Trophoblast cell (in vitro differentiated cells and primary cell): ENCODE results near the gene ATIC.

Source experiments
- DNase-seq, 2 donors: peaks; one replicate each; pipeline ENCODE4 v3.0.0-alpha.2; 2016
- H2AFZ ChIP-seq: 2 replicates; pipeline ENCODE4 v1.6.1; 2013; ENCODE audit warnings: low read length, moderate library complexity, mild to moderate bottlenecking; ENCODE audit not compliant: insufficient read depth, poor library complexity
- H2AK5ac ChIP-seq: 2 replicates; pipeline ENCODE4 v1.6.1; 2013; ENCODE audit warnings: mild to moderate bottlenecking, low read length
- H2BK120ac ChIP-seq: 2 replicates; pipeline ENCODE4 v1.6.1; 2013; ENCODE audit warnings: low read length, mild to moderate bottlenecking, moderate library complexity; ENCODE audit not compliant: insufficient read depth, poor library complexity
- H2BK12ac ChIP-seq: 2 replicates; pipeline ENCODE4 v1.6.1; 2013; ENCODE audit warnings: mild to moderate bottlenecking, low read length, moderate library complexity
- H2BK5ac ChIP-seq: 2 replicates; pipeline ENCODE4 v1.6.1; 2013; ENCODE audit warnings: low read length, low read depth, moderate library complexity, mild to moderate bottlenecking; ENCODE audit not compliant: poor library complexity
- H3K14ac ChIP-seq: 2 replicates; pipeline ENCODE4 v1.6.1; 2013; ENCODE audit warnings: mild to moderate bottlenecking, low read length
- H3K18ac ChIP-seq: 2 replicates; pipeline ENCODE4 v1.6.1; 2013; ENCODE audit warnings: mild to moderate bottlenecking, low read length
- H3K23ac ChIP-seq: 2 replicates; pipeline ENCODE4 v1.6.1; 2013; ENCODE audit warnings: low read length
- H3K27ac ChIP-seq: 2 replicates; pipeline ENCODE4 v1.5.1; 2013; ENCODE audit warnings: low read depth, mild to moderate bottlenecking, inconsistent platforms, low read length, moderate library complexity
- H3K27me3 ChIP-seq: 2 replicates; pipeline ENCODE4 v1.6.1; 2013; ENCODE audit warnings: inconsistent platforms, mild to moderate bottlenecking, low read length, moderate library complexity; ENCODE audit not compliant: insufficient read depth
- H3K36me3 ChIP-seq, 2 experiments: 1 replicate in 1 of 2; 2 replicates in 1 of 2; pipeline ENCODE4 v1.6.1; 2013; ENCODE audit warnings: low read length in 2 of 2, mild to moderate bottlenecking in 2 of 2, moderate library complexity in 1 of 2; ENCODE audit not compliant: insufficient read depth in 2 of 2, control insufficient read depth in 1 of 2
- H3K4ac ChIP-seq: 2 replicates; pipeline ENCODE4 v1.6.1; 2013; ENCODE audit warnings: low read depth, mild to moderate bottlenecking, low read length, moderate library complexity
- H3K4me1 ChIP-seq, 2 experiments: 1 replicate in 1 of 2; 2 replicates in 1 of 2; pipeline ENCODE4 v1.6.1; 2013; ENCODE audit warnings: low read length in 2 of 2, mild to moderate bottlenecking in 2 of 2, moderate library complexity in 1 of 2; ENCODE audit not compliant: insufficient read depth in 2 of 2, control insufficient read depth in 1 of 2
- H3K4me2 ChIP-seq: 2 replicates; pipeline ENCODE4 v1.6.1; 2013; ENCODE audit warnings: inconsistent platforms, mild to moderate bottlenecking, low read length, moderate library complexity
- H3K4me3 ChIP-seq: 2 replicates; pipeline ENCODE4 v1.5.1; 2013; ENCODE audit warnings: mild to moderate bottlenecking, low read depth, low read length, inconsistent platforms
- H3K79me1 ChIP-seq: one replicate; pipeline ENCODE4 v1.6.1; 2013; ENCODE audit warnings: low read length
- H3K79me2 ChIP-seq: 2 replicates; pipeline ENCODE4 v1.6.1; 2013; ENCODE audit warnings: low read length, mild to moderate bottlenecking; ENCODE audit not compliant: control insufficient read depth, insufficient read depth, poor library complexity
- H3K9ac ChIP-seq: 2 replicates; pipeline ENCODE4 v1.6.1; 2013; ENCODE audit warnings: mild to moderate bottlenecking, low read length
- H3K9me3 ChIP-seq: 2 replicates; pipeline ENCODE4 v1.6.1; 2013; ENCODE audit warnings: low read depth, mild to moderate bottlenecking, control low read depth, inconsistent platforms, low read length; ENCODE audit not compliant: insufficient read depth
- H4K12ac ChIP-seq: 2 replicates; pipeline ENCODE4 v1.6.1; 2013; ENCODE audit warnings: low read depth, mild to moderate bottlenecking, low read length, moderate library complexity
- H4K8ac ChIP-seq: 2 replicates; pipeline ENCODE4 v1.6.1; 2013; ENCODE audit warnings: low read depth, mild to moderate bottlenecking, low read length, moderate library complexity
- H4K91ac ChIP-seq: one replicate; pipeline ENCODE4 v1.6.1; 2013; ENCODE audit warnings: low read depth, mild to moderate bottlenecking, low read length, moderate library complexity
- WGBS: extraction: QIAGEN DNeasy Blood & Tissue Kit; methylation state at CpG from one replicate; pipeline ENCODE4 v1.1.7; 2013; ENCODE audit warnings: missing lambda C conversion rate; ENCODE audit not compliant: insufficient read length, insufficient coverage; ENCODE audit errors: extremely low coverage; 5-methylcytosine and 5-hydroxymethylcytosine counted together

Gene ATIC

DNA sequence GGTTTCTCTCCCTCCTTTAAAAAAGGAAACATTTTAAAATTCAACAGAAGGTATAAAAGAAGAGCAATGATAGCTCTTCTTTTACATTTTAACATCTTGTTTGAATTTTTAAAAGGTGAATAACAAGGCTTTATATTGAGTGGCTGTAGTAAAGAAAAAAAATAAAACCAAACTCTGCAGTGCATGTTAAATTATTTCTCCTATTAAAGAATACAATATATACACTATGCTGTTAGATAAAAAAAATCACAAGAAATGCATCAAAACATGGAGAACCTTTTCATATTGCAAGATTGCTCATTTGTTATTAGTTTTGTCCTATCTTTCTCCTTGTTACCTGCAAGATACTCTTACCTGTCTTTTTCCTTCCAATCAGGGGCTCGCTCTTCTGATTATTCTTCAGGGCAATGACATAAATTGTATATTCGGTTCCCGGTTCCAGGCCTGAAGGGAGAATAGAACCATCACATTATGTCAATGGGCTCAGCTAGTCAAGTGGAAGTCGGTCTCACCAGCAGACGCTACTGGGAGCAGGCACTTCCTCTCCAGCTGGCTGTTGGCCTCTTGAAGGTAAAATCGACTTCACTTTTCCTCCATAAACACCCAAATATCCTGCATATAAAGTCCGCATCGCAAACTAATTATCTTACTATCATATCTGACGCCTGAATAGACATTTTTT lies 61.2 kb downstream of the ATIC start:
- 100% methylated on average over 2 of the region's 9 CpGs for WGBS
- Histone ChIP-seq H3K79me1 (no peaks in the 10 kb centered on the region), H3K18ac (no peak overlapping the region), H3K23ac (no peak overlapping the region), H3K4me1 (no peaks in the 10 kb centered on the region), H4K12ac (peak overlapping the region; percentile 23), H3K4me3 (no peak overlapping the region), H4K8ac (peak overlapping the region; percentile 49), H3K4me2 (no peak overlapping the region), H2AK5ac (no peak overlapping the region), H2AFZ (no peak overlapping the region), H2BK5ac (no peak overlapping the region), H3K36me3 (peaks cover 41 to 68% of the 10 kb centered on the region in 2 experiments), H3K79me2 (no peaks in the 10 kb centered on the region), H3K14ac (no peak overlapping the region), H2BK12ac (no peak overlapping the region), H3K4ac (no peak overlapping the region), H3K9ac (no peak overlapping the region), H4K91ac (no peak overlapping the region), H3K27ac (no peak overlapping the region), H3K27me3 (no peaks in the 10 kb centered on the region), H2BK120ac (no peak overlapping the region), H3K9me3 (no peaks in the 10 kb centered on the region)
- DNase-seq: no peak

DNA sequence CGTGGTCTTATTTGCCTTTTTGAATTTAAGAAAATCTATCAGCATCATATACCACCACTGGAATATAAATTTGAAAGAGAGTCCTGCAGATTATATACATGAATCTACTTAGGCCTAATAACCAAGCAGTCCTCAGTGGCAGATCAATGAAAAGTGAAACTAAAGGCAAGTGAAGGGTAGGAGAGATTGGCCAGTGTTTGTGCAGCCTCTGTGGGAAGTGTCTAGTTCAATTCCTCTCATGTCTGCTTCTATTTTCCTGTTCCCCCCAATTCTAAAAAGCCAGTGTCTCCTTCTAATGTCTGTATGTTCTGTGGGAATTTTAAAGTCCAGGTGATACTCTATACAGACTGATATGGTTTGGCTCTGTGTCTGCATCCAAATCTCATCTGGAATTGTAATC lies 62.1 kb downstream of the ATIC start:
- Histone ChIP-seq H3K4ac (no peak overlapping the region), H3K4me3 (no peak overlapping the region), H3K79me2 (no peaks in the 10 kb centered on the region), H3K14ac (no peak overlapping the region), H3K27me3 (no peaks in the 10 kb centered on the region), H3K27ac (no peak overlapping the region), H3K79me1 (no peaks in the 10 kb centered on the region), H2AFZ (no peak overlapping the region), H3K23ac (no peak overlapping the region), H3K9me3 (no peaks in the 10 kb centered on the region), H4K91ac (no peak overlapping the region), H3K4me2 (no peak overlapping the region), H3K18ac (no peak overlapping the region), H2AK5ac (no peak overlapping the region), H4K8ac (no peak overlapping the region), H3K36me3 (peaks cover 42 to 68% of the 10 kb centered on the region in 2 experiments), H2BK12ac (no peak overlapping the region), H2BK120ac (no peak overlapping the region), H2BK5ac (no peak overlapping the region), H3K4me1 (no peaks in the 10 kb centered on the region), H3K9ac (no peak overlapping the region), H4K12ac (no peak overlapping the region)
- no peak for DNase-seq
- WGBS: no CpG with 5 or more reads among the region's 1 CpG

- Histone ChIP-seq H3K79me1 (no peaks in the 10 kb centered on the region), H2AK5ac (no peak overlapping the region), H3K9me3 (no peaks in the 10 kb centered on the region), H2BK5ac (no peak overlapping the region), H4K12ac (no peak overlapping the region), H3K4me3 (no peak overlapping the region), H4K8ac (no peak overlapping the region), H3K79me2 (no peaks in the 10 kb centered on the region), H4K91ac (no peak overlapping the region), H2AFZ (no peak overlapping the region), H3K4ac (no peak overlapping the region), H3K27me3 (no peaks in the 10 kb centered on the region), H3K4me1 (no peaks in the 10 kb centered on the region), H3K27ac (no peak overlapping the region), H3K36me3 (peaks cover 48 to 68% of the 10 kb centered on the region in 2 experiments), H2BK120ac (no peak overlapping the region), H3K14ac (no peak overlapping the region), H3K9ac (no peak overlapping the region), H3K4me2 (no peak overlapping the region), H3K23ac (no peak overlapping the region), H2BK12ac (no peak overlapping the region), H3K18ac (no peak overlapping the region)
- DNase-seq: no peak
- no CpG with 5 or more reads among the region's 10 CpGs for WGBS
These were observed 63.0 kb downstream of the ATIC start for GRCh38 chr2:215374642-215375466.

GRCh38 chr2:215375467-215375830 lies 63.6 kb downstream of the ATIC start:
- H2AFZ ChIP-seq: no peak overlapping the region
- no peak overlapping the region for H2BK120ac ChIP-seq
- no CpG with 5 or more reads among the region's 6 CpGs for WGBS

More at GRCh38 chr2:215375467-215375830, 63.6 kb downstream of the ATIC start:
- Histone ChIP-seq H3K27me3 (no peaks in the 10 kb centered on the region), H3K79me1 (no peaks in the 10 kb centered on the region), H3K23ac (no peak overlapping the region), H3K79me2 (no peaks in the 10 kb centered on the region), H2AK5ac (no peak overlapping the region), H3K14ac (no peak overlapping the region), H3K4me2 (no peak overlapping the region), H3K4ac (no peak overlapping the region), H2BK12ac (no peak overlapping the region), H4K8ac (no peak overlapping the region), H3K4me1 (no peaks in the 10 kb centered on the region), H3K9me3 (no peaks in the 10 kb centered on the region), H3K9ac (no peak overlapping the region), H4K12ac (no peak overlapping the region), H3K4me3 (no peak overlapping the region), H3K36me3 (peaks cover 45 to 68% of the 10 kb centered on the region in 2 experiments), H3K27ac (no peak overlapping the region), H4K91ac (no peak overlapping the region), H2BK5ac (no peak overlapping the region), H3K18ac (no peak overlapping the region)
- no peak for DNase-seq
